K562 (cell line): Measurements from ENCODE around the gene MLLT1. TPM values are rescaled to one million over a fixed set of nuclear protein-coding genes. Genes with fewer than 3 reads are reported as not detected.

ENCODE experiments used
- BDP1 ChIP-seq: IDR thresholded peaks from 3 replicates; pipeline ENCODE4 v1.6.1; 2011; ENCODE audit not compliant: insufficient read length, insufficient read depth
- CBFB ChIP-seq: sonication (generic); formaldehyde crosslinking; IDR thresholded peaks from 2 replicates; pipeline ENCODE4 v1.4.0; 2020; ENCODE audit warnings: mild to moderate bottlenecking, missing genetic modification reagents
- DIDO1 ChIP-seq: fragments of 450-650 bp; IDR thresholded peaks from 2 replicates; pipeline ENCODE4 v1.6.1; 2016; ENCODE audit warnings: low read depth, missing biosample characterization, missing genetic modification characterization
- FOXK1 ChIP-seq: sonication (generic); formaldehyde crosslinking; IDR thresholded peaks from 2 replicates; pipeline ENCODE4 v1.8.0; 2022; ENCODE audit warnings: missing genetic modification reagents, mild to moderate bottlenecking, borderline replicate concordance
- FOXK2 ChIP-seq, 2 experiments: fragments of 450-650 bp; IDR thresholded peaks in 1 of 2; conservative IDR thresholded peaks in 1 of 2; 2 replicates each; pipeline ENCODE4 v1.6.1; 2016; ENCODE audit warnings: low read depth in 2 of 2, mild to moderate bottlenecking in 1 of 2
- GTF2E2 ChIP-seq: fragments of 200-800 bp; sonication (Bioruptor generic); IDR thresholded peaks from 2 replicates; pipeline ENCODE4 v1.6.1; 2016; ENCODE audit warnings: missing genetic modification characterization, missing compliant biosample characterization
- ILF3 ChIP-seq: fragments of 450-650 bp; IDR thresholded peaks from 2 replicates; pipeline ENCODE4 v1.6.1; 2018; ENCODE audit warnings: antibody characterized with exemption, mild to moderate bottlenecking, moderate library complexity, borderline replicate concordance
- NR2C1 ChIP-seq, 2 experiments: fragments of 450-650 bp; IDR thresholded peaks; 2 replicates each; pipeline ENCODE4 v1.6.1; 2017; ENCODE audit warnings: mild to moderate bottlenecking in 2 of 2, antibody characterized with exemption in 1 of 2, inconsistent platforms in 1 of 2, missing compliant biosample characterization in 1 of 2, missing genetic modification characterization in 1 of 2
- XRCC4 ChIP-seq: IDR thresholded peaks from one replicate; pipeline ENCODE4 v1.6.1; 2011; ENCODE audit not compliant: insufficient read depth, insufficient read length; ENCODE audit errors: extremely low read depth
- ZFP30 ChIP-seq: fragments of 250-450 bp; sonication (Bioruptor Pico); IDR thresholded peaks from 2 replicates; pipeline ENCODE4 v1.8.0; 2022; ENCODE audit warnings: moderate library complexity, mild to moderate bottlenecking, inconsistent platforms, borderline replicate concordance
- ZNF143 ChIP-seq: sonication (generic); formaldehyde crosslinking; IDR thresholded peaks from 2 replicates; pipeline ENCODE4 v1.9.0; 2022; ENCODE audit warnings: mild to moderate bottlenecking, missing genetic modification reagents
- ZNF324 ChIP-seq: fragments of 250-450 bp; sonication (Bioruptor Pico); IDR thresholded peaks from 2 replicates; pipeline ENCODE4 v1.4.0; 2020; ENCODE audit warnings: mild to moderate bottlenecking
- polyA plus RNA-seq, 8 experiments: library from polyadenylated mRNA; depleted of rRNA in 4 of 8; stranded (reverse) in 5 of 8; unstranded in 3 of 8; fragments of >200 nt; fragmentation: Nextera tagmentation in 2 of 8; fragmentation: Illumina TruSeq in 1 of 8; extraction: Ambion mirVana in 2 of 8; extraction: Trizol in 1 of 8; gene quantifications; 2 replicates each; pipeline versions ENCODE4 v1.2.1 to v1.2.3, GENCODE V29; 2011 to 2014; ENCODE audit warnings: inconsistent platforms in 1 of 8, missing spikeins in 1 of 8
- total RNA-seq, 7 experiments: library from RNA; depleted of rRNA in 6 of 7; stranded (reverse); fragments of >200 nt in 6 of 7; fragmentation: Illumina TruSeq in 2 of 7; extraction: Trizol in 2 of 7; gene quantifications; 2 replicates each; pipeline versions ENCODE4 v1.2.1 to v1.2.3, GENCODE V29; 2011 to 2021; ENCODE audit warnings: low replicate concordance in 1 of 7
- TF ChIP-seq, protein P1 (sequence below): sonication (generic); formaldehyde crosslinking; IDR thresholded peaks from 2 replicates; pipeline ENCODE4 v1.9.0; 2022; ENCODE audit warnings: mild to moderate bottlenecking, missing genetic modification reagents
- TF ChIP-seq, protein P2 (sequence below): fragments of 450-650 bp; conservative IDR thresholded peaks from 2 replicates; pipeline ENCODE4 v1.6.1; 2016; ENCODE audit warnings: missing genetic modification characterization, low read depth, mild to moderate bottlenecking, control low read depth, missing compliant biosample characterization

The MLLT1 gene
- total and polyA plus RNA-seq, 9 of the 15 experiments (the other 6 are each of a cell fraction or from before 2014, with no cell fraction given): 0.23 to 63.5 (median 15.4) TPM

DNA sequence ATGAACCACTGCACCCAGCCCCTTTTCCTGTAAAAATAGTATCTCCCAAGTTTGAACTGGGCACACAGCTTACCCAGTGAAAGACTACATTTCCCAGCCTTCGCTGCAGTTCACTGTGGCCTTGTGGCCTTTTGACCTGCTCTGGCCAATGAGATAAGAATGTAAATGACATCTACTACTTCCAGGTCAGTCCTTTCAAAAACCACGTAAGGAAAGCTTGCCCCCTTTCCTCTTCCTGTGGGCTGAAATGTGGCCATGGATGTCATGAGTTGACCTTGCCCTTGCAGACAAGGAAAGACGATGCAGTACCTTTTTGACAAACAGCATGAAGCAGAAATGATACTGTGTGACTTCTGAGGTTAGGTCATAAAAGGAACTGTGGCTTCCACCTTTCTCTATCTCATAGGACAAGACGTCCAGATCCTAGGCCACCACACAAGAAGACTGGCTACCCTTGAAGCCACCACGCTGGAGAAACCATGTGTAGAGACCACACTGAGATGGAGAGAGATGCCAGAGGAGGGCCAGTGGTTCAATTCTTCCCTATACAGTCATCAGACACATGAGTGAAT, 33.7 kb upstream of the MLLT1 start (continued):
- no peak for TF ChIP-seq ILF3
- TF ChIP-seq FOXK2 (conservative IDR thresholded peaks at IDR 0.05 in 1 of 2, IDR thresholded peaks at IDR 0.05 in 1 of 2; ENCODE audit: low read depth in 2 of 2): no peak
- TF ChIP-seq, protein P1, sequence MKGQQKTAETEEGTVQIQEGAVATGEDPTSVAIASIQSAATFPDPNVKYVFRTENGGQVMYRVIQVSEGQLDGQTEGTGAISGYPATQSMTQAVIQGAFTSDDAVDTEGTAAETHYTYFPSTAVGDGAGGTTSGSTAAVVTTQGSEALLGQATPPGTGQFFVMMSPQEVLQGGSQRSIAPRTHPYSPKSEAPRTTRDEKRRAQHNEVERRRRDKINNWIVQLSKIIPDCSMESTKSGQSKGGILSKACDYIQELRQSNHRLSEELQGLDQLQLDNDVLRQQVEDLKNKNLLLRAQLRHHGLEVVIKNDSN: no peak
- no peak for TF ChIP-seq ZNF324
- TF ChIP-seq GTF2E2 (tag): no peak
- TF ChIP-seq NR2C1 (IDR thresholded peaks at IDR 0.05): peak; percentile 99
- peak; percentile 99 for TF ChIP-seq NR2C1 (tag; IDR thresholded peaks at IDR 0.05)
- no peak for TF ChIP-seq CBFB (CRISPR knock-in tag)
- TF ChIP-seq, protein P2, sequence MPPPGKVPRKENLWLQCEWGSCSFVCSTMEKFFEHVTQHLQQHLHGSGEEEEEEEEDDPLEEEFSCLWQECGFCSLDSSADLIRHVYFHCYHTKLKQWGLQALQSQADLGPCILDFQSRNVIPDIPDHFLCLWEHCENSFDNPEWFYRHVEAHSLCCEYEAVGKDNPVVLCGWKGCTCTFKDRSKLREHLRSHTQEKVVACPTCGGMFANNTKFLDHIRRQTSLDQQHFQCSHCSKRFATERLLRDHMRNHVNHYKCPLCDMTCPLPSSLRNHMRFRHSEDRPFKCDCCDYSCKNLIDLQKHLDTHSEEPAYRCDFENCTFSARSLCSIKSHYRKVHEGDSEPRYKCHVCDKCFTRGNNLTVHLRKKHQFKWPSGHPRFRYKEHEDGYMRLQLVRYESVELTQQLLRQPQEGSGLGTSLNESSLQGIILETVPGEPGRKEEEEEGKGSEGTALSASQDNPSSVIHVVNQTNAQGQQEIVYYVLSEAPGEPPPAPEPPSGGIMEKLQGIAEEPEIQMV (tag): no peak
- peak; percentile 79 for TF ChIP-seq ZNF143 (CRISPR knock-in tag)
- TF ChIP-seq DIDO1: no peak
- no peak for TF ChIP-seq BDP1
- no peak for TF ChIP-seq XRCC4
- no peak for TF ChIP-seq ZFP30 (CRISPR knock-in tag)
- TF ChIP-seq FOXK1: no peak
